GM20000 (cell line): ENCODE measurements around the gene PIK3C2G.

Source experiments
- DNase-seq: peaks from one replicate; pipeline ENCODE4 v3.0.0; 2012; ENCODE audit warnings: low spot score
- TF ChIP-seq, protein P1 (sequence below): IDR thresholded peaks from 2 replicates; pipeline ENCODE4 v1.5.1; 2012; ENCODE audit warnings: mild to moderate bottlenecking, control low read depth; ENCODE audit errors: extremely low read depth, missing control alignments

PIK3C2G gene

GRCh38 chr12:18400186-18400585 lies 138.9 kb downstream of the PIK3C2G start:
- TF ChIP-seq, protein P1, sequence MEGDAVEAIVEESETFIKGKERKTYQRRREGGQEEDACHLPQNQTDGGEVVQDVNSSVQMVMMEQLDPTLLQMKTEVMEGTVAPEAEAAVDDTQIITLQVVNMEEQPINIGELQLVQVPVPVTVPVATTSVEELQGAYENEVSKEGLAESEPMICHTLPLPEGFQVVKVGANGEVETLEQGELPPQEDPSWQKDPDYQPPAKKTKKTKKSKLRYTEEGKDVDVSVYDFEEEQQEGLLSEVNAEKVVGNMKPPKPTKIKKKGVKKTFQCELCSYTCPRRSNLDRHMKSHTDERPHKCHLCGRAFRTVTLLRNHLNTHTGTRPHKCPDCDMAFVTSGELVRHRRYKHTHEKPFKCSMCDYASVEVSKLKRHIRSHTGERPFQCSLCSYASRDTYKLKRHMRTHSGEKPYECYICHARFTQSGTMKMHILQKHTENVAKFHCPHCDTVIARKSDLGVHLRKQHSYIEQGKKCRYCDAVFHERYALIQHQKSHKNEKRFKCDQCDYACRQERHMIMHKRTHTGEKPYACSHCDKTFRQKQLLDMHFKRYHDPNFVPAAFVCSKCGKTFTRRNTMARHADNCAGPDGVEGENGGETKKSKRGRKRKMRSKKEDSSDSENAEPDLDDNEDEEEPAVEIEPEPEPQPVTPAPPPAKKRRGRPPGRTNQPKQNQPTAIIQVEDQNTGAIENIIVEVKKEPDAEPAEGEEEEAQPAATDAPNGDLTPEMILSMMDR, result no peak
- DNase-seq, result no peak

DNA sequence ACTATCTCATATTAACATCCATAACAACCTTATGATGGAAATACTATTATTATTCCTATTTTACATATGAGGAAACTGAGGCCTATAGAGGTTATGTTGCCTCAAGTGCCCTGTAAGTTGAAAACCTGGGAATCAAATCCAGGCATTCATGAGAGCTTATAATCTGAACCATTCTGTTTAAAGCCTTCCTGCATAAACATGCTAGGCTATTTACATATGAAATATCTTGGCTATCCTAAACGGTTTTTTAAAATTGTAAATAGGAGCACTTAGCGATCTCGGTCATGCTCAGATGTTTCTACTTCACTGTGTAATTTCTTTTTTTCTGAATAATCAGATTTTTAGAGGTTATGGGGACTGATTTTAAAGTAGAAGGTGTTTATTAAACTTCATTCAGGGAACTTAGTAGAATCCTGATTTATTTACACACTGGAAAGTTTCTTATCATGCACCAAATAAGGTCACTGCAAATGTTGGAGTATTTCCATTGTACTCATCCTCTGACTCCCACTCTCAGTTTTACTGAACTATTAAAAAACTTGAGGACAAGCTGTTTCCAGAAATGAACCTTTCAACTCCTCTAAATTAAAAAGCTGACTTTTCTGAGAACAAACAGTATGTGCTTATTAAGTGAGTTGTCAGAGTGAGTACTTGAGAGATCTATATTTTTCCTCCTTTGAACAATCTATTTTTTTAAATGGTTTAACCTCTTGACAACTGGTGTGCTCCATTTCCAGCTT lies 141.7 kb downstream of the PIK3C2G start:
- DNase-seq, result no peak
- TF ChIP-seq, protein P1, result no peak

DNA sequence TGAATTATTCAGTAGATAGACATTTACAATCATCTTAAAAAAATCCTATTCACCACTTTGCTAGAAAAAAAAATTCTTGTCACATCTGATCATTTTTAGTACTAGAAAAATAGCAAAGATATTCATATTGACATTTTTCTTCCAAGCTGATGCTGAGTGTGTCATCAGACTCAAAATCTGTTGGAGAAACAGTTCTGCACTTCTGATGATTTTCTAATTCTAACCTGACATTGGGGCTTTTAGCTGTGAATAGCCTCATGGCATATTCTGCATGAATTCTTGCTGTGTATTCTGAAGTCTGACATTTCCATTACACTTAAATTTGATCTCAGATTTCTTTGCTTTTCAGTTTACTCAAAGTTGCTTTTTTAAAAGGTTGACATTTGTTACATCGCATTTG lies 150.1 kb downstream of the PIK3C2G start:
- no peak for DNase-seq
- TF ChIP-seq, protein P1, result no peak

- TF ChIP-seq, protein P1, result no peak
- DNase-seq, result no peak
Measured at GRCh38 chr12:18414671-18415070, 153.4 kb downstream of the PIK3C2G start.

DNA sequence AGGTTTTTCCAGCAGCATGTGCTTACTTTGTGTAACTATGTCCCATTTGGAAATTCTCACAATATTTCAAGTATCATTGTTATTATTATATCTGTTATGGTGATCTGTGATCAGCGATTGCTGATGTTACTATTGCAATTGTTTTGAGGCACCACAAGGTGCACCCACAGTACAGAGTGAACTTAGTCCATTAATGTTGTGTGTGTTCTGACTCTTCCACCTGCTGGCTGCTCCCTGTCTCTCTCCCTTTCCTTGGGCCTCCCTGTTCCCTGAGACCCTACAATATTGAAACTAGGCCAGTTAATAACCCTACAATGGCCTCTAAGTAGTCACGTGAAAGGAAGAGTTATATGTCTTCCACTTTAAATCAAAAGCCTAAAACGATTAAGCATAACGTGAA lies 153.9 kb downstream of the PIK3C2G start:
- DNase-seq, result no peak
- TF ChIP-seq, protein P1, result no peak

GRCh38 chr12:18416412-18416811 lies 155.1 kb downstream of the PIK3C2G start:
- TF ChIP-seq, protein P1, result no peak
- no peak for DNase-seq

GRCh38 chr12:18419311-18419710 lies 158.0 kb downstream of the PIK3C2G start:
- TF ChIP-seq, protein P1, result no peak
- DNase-seq, result no peak
